ENCODE data around the gene NOP14.

GRCh38 chr4:2928242-2929176 lies 34.7 kb downstream of the NOP14 start:
- no peak for TF ChIP-seq POLR2AphosphoS5 (IDR thresholded peaks at IDR 0.05)
- TF ChIP-seq, protein P1, sequence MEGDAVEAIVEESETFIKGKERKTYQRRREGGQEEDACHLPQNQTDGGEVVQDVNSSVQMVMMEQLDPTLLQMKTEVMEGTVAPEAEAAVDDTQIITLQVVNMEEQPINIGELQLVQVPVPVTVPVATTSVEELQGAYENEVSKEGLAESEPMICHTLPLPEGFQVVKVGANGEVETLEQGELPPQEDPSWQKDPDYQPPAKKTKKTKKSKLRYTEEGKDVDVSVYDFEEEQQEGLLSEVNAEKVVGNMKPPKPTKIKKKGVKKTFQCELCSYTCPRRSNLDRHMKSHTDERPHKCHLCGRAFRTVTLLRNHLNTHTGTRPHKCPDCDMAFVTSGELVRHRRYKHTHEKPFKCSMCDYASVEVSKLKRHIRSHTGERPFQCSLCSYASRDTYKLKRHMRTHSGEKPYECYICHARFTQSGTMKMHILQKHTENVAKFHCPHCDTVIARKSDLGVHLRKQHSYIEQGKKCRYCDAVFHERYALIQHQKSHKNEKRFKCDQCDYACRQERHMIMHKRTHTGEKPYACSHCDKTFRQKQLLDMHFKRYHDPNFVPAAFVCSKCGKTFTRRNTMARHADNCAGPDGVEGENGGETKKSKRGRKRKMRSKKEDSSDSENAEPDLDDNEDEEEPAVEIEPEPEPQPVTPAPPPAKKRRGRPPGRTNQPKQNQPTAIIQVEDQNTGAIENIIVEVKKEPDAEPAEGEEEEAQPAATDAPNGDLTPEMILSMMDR (IDR thresholded peaks at IDR 0.05): no peak

All from transverse colon (tissue), 4 donors.